WTC11 (cell line): ENCODE data around the gene GPR62. TPM values are rescaled to one million over a fixed set of nuclear protein-coding genes. Genes with fewer than 3 reads are reported as not detected.

Experiments used
- ATAC-seq: fragments of 200-7000 bp; cut with Tn5 transposase; 2 replicates; pipeline ENCODE4 v1.10.0; 2021; ENCODE audit warnings: mild to moderate bottlenecking, moderate library complexity
- CTCF ChIA-PET: fragments of 300-600 bp; sonication (Branson Sonifier 250); formaldehyde crosslinking; loops from one replicate; lab custom pipeline; 2021; ENCODE audit warnings: antibody characterized with exemption; lab: Charles Lee
- POLR2A ChIA-PET: fragments of 350-600 bp; sonication (Branson Sonifier 250); formaldehyde crosslinking; loops from one replicate; lab custom pipeline; 2021; ENCODE audit warnings: antibody characterized with exemption; lab: Charles Lee
- DNase-seq: peaks from one replicate; pipeline ENCODE4 v3.0.0; 2021; ENCODE audit warnings: low spot score
- H3K27ac Mint-ChIP-seq: 2 replicates; pipeline ENCODE4 v1.8.0; 2021; ENCODE audit warnings: mixed read lengths
- H3K27me3 Mint-ChIP-seq: 2 replicates; pipeline ENCODE4 v1.8.0; 2021; ENCODE audit warnings: low read depth, mild to moderate bottlenecking, moderate library complexity, mixed read lengths
- H3K36me3 Mint-ChIP-seq: 2 replicates; pipeline ENCODE4 v1.8.0; 2021; ENCODE audit warnings: mixed read lengths
- H3K4me1 Mint-ChIP-seq: 2 replicates; pipeline ENCODE4 v1.8.0; 2022; ENCODE audit warnings: mixed read lengths
- H3K4me3 Mint-ChIP-seq: 2 replicates; pipeline ENCODE4 v1.8.0; 2021; ENCODE audit warnings: mild to moderate bottlenecking, moderate library complexity, mixed read lengths
- H3K9me3 Mint-ChIP-seq: 2 replicates; pipeline ENCODE4 v1.8.0; 2021; ENCODE audit warnings: mixed read lengths
- AR ChIP-seq: fragments of 250-450 bp; sonication (Bioruptor Pico); IDR thresholded peaks from 2 replicates; pipeline ENCODE4 v1.9.0; 2021; ENCODE audit warnings: mild to moderate bottlenecking
- ATF3 ChIP-seq: sonication (generic); formaldehyde crosslinking; conservative IDR thresholded peaks from 2 replicates; pipeline ENCODE4 v1.8.1; 2022; ENCODE audit warnings: mild to moderate bottlenecking, missing genetic modification reagents
- ELF4 ChIP-seq: sonication (generic); formaldehyde crosslinking; IDR thresholded peaks from 2 replicates; pipeline ENCODE4 v1.8.1; 2022; ENCODE audit warnings: low read depth, mild to moderate bottlenecking, moderate library complexity, missing genetic modification reagents
- ETV6 ChIP-seq: sonication (generic); formaldehyde crosslinking; IDR thresholded peaks from 2 replicates; pipeline ENCODE4 v1.8.1; 2022; ENCODE audit warnings: mild to moderate bottlenecking, missing genetic modification reagents
- IRF2 ChIP-seq: sonication (generic); formaldehyde crosslinking; IDR thresholded peaks from 2 replicates; pipeline ENCODE4 v1.8.0; 2022; ENCODE audit warnings: low read depth, missing genetic modification reagents, borderline replicate concordance
- JAZF1 ChIP-seq: fragments of 250-450 bp; sonication (Bioruptor Pico); IDR thresholded peaks from 2 replicates; pipeline ENCODE4 v1.9.0; 2021; ENCODE audit warnings: moderate library complexity, mild to moderate bottlenecking, inconsistent platforms
- JUN ChIP-seq: sonication (generic); formaldehyde crosslinking; IDR thresholded peaks from 2 replicates; pipeline ENCODE4 v1.8.0; 2023; ENCODE audit warnings: mild to moderate bottlenecking, missing genetic modification reagents
- MYBL2 ChIP-seq: sonication (generic); formaldehyde crosslinking; IDR thresholded peaks from 2 replicates; pipeline ENCODE4 v1.8.1; 2023; ENCODE audit warnings: mild to moderate bottlenecking, moderate library complexity, missing genetic modification reagents
- NR1H2 ChIP-seq: sonication (generic); formaldehyde crosslinking; IDR thresholded peaks from 2 replicates; pipeline ENCODE4 v1.9.0; 2021; ENCODE audit warnings: mild to moderate bottlenecking, moderate library complexity, missing genetic modification reagents
- NR2C2 ChIP-seq: sonication (generic); formaldehyde crosslinking; IDR thresholded peaks from 2 replicates; pipeline ENCODE4 v1.8.0; 2022; ENCODE audit warnings: mild to moderate bottlenecking, missing genetic modification reagents
- NR3C1 ChIP-seq: sonication (generic); formaldehyde crosslinking; conservative IDR thresholded peaks from 2 replicates; pipeline ENCODE4 v1.8.1; 2023; ENCODE audit warnings: low read depth, mild to moderate bottlenecking, missing genetic modification reagents
- SMAD3 ChIP-seq: sonication (generic); formaldehyde crosslinking; IDR thresholded peaks from 2 replicates; pipeline ENCODE4 v1.8.0; 2022; ENCODE audit warnings: missing genetic modification reagents, mild to moderate bottlenecking, borderline replicate concordance
- USF1 ChIP-seq: sonication (generic); formaldehyde crosslinking; IDR thresholded peaks from 2 replicates; pipeline ENCODE4 v1.8.0; 2022; ENCODE audit warnings: mild to moderate bottlenecking, missing genetic modification reagents
- ZBTB43 ChIP-seq: sonication (generic); formaldehyde crosslinking; IDR thresholded peaks from 2 replicates; pipeline ENCODE4 v1.8.1; 2023; ENCODE audit warnings: mild to moderate bottlenecking, missing genetic modification reagents
- ZNF219 ChIP-seq: sonication (generic); formaldehyde crosslinking; IDR thresholded peaks from 2 replicates; pipeline ENCODE4 v1.8.0; 2023; ENCODE audit warnings: missing genetic modification reagents, mild to moderate bottlenecking, borderline replicate concordance
- ZNF396 ChIP-seq: fragments of 250-450 bp; sonication (Bioruptor Pico); IDR thresholded peaks from 2 replicates; pipeline ENCODE4 v1.8.0; 2021; ENCODE audit warnings: mild to moderate bottlenecking, moderate library complexity, borderline replicate concordance
- ZNF425 ChIP-seq: fragments of 250-450 bp; sonication (Bioruptor Pico); conservative IDR thresholded peaks from 2 replicates; pipeline ENCODE4 v1.9.0; 2021; ENCODE audit warnings: mild to moderate bottlenecking
- total RNA-seq: library from RNA; stranded (reverse); gene quantifications from 3 replicates; pipeline ENCODE4 v1.2.3, GENCODE V29; 2021

Gene GPR62
- total RNA-seq, 1 experiment from 2014 or later = 0.24 TPM

GRCh38 chr3:51959651-51960050 lies 4.5 kb downstream of the GPR62 start (continued):
- TF ChIP-seq IRF2 (CRISPR knock-in tag) (no peak), ELF4 (CRISPR knock-in tag) (no peak), NR2C2 (CRISPR knock-in tag) (no peak), ZNF219 (no peak)

- ATAC-seq (no peak), DNase-seq (no peak)
- no peaks in the 10 kb centered on the region for H3K9me3 Mint-ChIP-seq
- H3K27ac Mint-ChIP-seq = no peak overlapping the region
- H3K36me3 Mint-ChIP-seq = no peaks in the 10 kb centered on the region
- H3K4me3 Mint-ChIP-seq = no peak overlapping the region
- no peak for TF ChIP-seq JUN (CRISPR knock-in tag)
- no peak for TF ChIP-seq AR (CRISPR knock-in tag)
- H3K4me1 Mint-ChIP-seq = peaks cover 19% of the 10 kb centered on the region
- CTCF ChIA-PET = interaction anchor here (6.5 kb wide), 1 partner anchor 15 kb away, joined by 60 read pairs; the partner anchor contains the start of genes ABHD14A and ABHD14B
- POLR2A ChIA-PET = interaction anchor here (1.8 kb wide), 1 partner anchor 9 kb away, joined by 4 read pairs; no protein-coding TSS in a partner anchor
- peaks cover 20% of the 10 kb centered on the region for H3K27me3 Mint-ChIP-seq
Measured at GRCh38 chr3:51960386-51960785, 5.2 kb downstream of the GPR62 start.

GRCh38 chr3:51961011-51961410 lies 5.8 kb downstream of the GPR62 start:
- peaks cover 25% of the 10 kb centered on the region for H3K4me1 Mint-ChIP-seq
- no peaks in the 10 kb centered on the region for H3K36me3 Mint-ChIP-seq
- ATAC-seq (no peak), DNase-seq (no peak)
- TF ChIP-seq NR3C1 (CRISPR knock-in tag) = no peak
- no peak for TF ChIP-seq ZNF425 (CRISPR knock-in tag)
- TF ChIP-seq USF1 (CRISPR knock-in tag) = no peak
- TF ChIP-seq ZNF396 (CRISPR knock-in tag) = no peak
- TF ChIP-seq ATF3 (CRISPR knock-in tag) = no peak
- no peak for TF ChIP-seq SMAD3 (CRISPR knock-in tag)
- no peak for TF ChIP-seq ETV6 (CRISPR knock-in tag)
- TF ChIP-seq ZBTB43 = no peak
- TF ChIP-seq MYBL2 = no peak
- TF ChIP-seq JAZF1 (CRISPR knock-in tag) = no peak
- TF ChIP-seq NR1H2 (CRISPR knock-in tag) = no peak
- H3K27me3 Mint-ChIP-seq = peaks cover 22% of the 10 kb centered on the region
- no peak overlapping the region for H3K4me3 Mint-ChIP-seq
- ChIA-PET CTCF (interaction anchor here (0.9 to 6.5 kb wide), 3 partner anchors 14 to 21 kb away, joined by 3 to 60 read pairs (median 19); partner anchors contain the start of genes ABHD14A, ABHD14B, ACY1 and RRP9), POLR2A (interaction anchor here (1.8 kb wide), 1 partner anchor 8 kb away, joined by 4 read pairs; no protein-coding TSS in a partner anchor)
- H3K27ac Mint-ChIP-seq = no peak overlapping the region; the same call in 1 of the 2 replicates
- H3K9me3 Mint-ChIP-seq = no peaks in the 10 kb centered on the region
